Fibroblast of mammary gland (primary cell): ENCODE data around the gene DUSP6.

Experiments
- DNase-seq: peaks from one replicate; pipeline ENCODE4 v3.0.0-alpha.2; 2010; ENCODE audit warnings: low read depth
- H3K4me3 ChIP-seq: 2 replicates; pipeline ENCODE4 v1.5.1; 2011; ENCODE audit warnings: low read depth, mild to moderate bottlenecking, low read length, moderate library complexity; ENCODE audit not compliant: control insufficient read depth
- TF ChIP-seq, protein P1 (sequence below): conservative IDR thresholded peaks from 2 replicates; pipeline ENCODE4 v1.5.1; 2011; ENCODE audit warnings: low read depth, low read length, inconsistent platforms; ENCODE audit not compliant: control insufficient read depth, insufficient read depth

The DUSP6 gene

DNA sequence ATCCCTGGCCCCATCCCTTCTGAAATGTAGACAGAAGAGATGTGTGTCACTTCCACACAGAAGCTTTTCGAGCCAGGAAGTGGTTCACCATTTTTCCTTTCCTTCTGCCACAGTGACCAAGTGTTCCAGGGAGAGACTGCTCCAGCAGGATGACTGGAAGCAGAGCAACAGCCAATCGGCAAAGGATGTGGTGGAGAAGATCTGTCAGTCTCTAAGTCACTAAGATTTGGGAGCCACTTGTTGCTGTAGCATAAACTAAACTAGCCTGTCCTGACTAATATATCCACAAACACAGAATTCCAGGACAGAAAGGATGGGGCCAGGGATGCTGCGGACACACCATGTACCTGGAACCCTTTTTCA, 42.9 kb downstream of the DUSP6 start:
- H3K4me3 ChIP-seq: no peak overlapping the region
- TF ChIP-seq, protein P1, sequence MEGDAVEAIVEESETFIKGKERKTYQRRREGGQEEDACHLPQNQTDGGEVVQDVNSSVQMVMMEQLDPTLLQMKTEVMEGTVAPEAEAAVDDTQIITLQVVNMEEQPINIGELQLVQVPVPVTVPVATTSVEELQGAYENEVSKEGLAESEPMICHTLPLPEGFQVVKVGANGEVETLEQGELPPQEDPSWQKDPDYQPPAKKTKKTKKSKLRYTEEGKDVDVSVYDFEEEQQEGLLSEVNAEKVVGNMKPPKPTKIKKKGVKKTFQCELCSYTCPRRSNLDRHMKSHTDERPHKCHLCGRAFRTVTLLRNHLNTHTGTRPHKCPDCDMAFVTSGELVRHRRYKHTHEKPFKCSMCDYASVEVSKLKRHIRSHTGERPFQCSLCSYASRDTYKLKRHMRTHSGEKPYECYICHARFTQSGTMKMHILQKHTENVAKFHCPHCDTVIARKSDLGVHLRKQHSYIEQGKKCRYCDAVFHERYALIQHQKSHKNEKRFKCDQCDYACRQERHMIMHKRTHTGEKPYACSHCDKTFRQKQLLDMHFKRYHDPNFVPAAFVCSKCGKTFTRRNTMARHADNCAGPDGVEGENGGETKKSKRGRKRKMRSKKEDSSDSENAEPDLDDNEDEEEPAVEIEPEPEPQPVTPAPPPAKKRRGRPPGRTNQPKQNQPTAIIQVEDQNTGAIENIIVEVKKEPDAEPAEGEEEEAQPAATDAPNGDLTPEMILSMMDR: no peak
- DNase-seq: no peak

DNA sequence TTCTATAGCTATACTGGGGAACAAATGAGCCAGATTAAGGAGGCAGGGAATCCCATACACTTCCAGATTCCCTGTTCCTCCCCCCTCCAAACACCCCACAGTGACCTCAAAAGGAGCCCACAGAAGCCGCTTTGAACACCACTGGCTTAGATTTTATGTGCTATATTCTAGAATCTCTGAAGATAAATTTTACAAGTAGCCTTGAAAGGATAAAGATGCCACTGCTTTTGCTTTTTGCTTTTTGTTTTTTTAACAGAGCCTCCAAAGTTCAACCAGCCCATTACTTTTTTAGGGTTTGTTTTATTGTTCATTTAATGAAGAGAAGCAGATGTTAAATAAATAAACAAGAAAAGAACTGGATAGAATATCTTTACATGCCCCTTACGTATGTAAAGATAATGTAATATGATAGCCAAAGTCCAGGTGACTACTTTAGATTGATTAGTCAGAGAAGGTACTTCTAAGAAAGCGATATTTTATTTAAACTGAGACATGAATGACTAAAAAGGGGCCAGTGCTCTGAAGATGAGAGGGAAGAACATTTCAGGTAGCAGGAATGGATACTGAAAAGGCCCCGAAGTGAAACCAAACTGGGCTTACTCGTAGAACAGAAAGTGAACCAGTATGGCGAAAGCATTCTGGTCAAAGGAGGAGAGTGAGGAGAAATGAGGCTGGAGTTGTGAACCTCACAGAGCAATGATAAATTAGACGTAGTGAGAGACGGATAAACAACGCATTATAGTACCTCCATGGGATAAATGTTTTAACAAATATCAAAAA, 44.6 kb downstream of the DUSP6 start:
- H3K4me3 ChIP-seq: no peak overlapping the region
- TF ChIP-seq, protein P1: no peak
- DNase-seq: no peak

DNA sequence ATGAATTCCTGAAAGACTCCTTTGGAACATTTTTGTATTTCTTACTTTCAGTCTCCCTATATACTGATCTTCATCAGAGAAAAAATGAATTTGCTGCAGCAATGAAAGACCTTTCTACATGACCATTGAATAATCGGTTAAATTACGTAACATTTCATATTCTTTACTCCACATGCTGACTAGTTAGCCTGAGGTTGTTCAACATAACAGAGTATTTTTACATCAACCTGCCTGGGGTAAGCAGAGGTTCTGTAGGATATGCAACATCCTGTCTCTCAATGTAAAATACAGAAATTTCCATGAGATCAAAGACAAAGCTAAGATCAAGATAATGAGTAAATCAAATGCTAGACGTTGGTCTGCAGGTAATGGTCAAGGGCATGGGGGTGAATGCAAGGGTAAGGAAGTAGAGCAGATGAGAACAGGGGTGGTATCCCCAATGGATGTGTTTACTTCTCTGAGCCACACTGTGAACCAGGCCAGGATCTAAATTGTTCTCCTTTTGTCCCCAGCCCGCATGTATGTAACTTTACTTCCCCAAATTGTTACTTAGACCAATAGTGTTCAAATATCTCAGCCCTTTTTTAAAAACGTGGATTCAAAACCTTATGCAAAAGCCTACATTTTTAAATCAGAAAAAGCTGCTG, 45.4 kb downstream of the DUSP6 start:
- DNase-seq: no peak
- no peak overlapping the region for H3K4me3 ChIP-seq
- TF ChIP-seq, protein P1: no peak

DNA sequence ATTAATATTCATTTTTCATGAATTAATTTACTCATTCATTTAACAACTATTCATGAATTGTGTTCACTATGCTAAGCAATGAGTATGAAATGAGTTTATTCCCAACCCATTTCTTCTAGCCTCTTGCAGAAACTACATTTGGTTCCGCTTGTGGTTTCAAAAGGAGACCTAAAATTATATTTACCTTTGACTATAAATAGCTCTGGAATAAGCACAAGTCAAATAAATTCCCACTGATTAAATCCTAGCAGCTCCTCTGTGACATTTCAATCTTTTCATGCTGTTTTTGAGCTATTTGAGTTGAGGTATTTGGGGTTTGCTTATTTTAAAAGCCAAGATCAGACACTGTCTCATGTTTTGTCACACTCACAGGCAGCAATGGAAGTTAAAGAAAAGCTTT, 46.9 kb downstream of the DUSP6 start:
- H3K4me3 ChIP-seq: no peak overlapping the region
- TF ChIP-seq, protein P1: no peak
- DNase-seq: no peak

DNA sequence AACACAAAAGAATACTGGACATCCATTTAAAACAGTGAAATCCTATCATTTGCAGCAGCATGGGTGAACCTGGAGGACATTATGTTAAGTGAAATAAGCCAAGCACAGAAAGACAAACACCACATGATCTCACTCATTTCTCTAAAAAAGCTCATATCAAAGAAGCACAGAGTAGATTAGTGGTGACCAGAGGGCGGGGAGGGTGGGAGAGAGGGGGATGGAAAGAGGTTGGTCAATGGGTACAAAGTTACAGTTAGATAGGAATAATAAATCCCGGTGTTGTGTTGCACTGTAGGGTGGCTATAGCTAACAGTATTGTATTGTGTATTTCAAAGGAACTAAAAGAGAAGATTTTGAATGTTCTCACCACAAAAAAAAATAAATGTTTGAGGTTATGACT, 52.4 kb downstream of the DUSP6 start:
- TF ChIP-seq, protein P1: no peak
- no peak overlapping the region for H3K4me3 ChIP-seq
- DNase-seq: no peak

DNA sequence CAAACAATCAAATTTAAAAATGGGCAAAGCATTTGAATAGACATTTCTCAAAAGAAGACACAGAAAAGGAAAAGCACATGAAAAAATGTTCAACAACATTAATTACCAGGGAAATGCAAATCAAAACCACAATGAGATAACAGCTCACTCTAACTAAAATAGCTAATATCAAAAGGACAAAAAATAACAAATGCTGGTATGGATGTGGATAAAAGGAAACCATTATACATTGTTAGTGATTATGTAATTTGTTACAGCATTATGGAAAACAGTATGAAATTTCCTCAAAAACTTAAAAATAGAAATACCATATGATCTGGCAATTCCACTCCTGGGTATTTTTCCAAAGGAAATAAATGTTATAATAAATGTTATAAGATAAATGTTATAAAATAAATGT, 52.9 kb downstream of the DUSP6 start:
- no peak for DNase-seq
- TF ChIP-seq, protein P1: no peak
- no peak overlapping the region for H3K4me3 ChIP-seq
